K562 treated with DMSO at 1 percent for 48 hours (cell line): ENCODE measurements around the gene RHEX. TPM values are rescaled to one million over a fixed set of nuclear protein-coding genes. Genes with fewer than 3 reads are reported as not detected.

Source experiments
- total RNA-seq: library from RNA; unstranded; fragments of 300-600 nt; gene quantifications from 2 replicates; pipeline ENCODE4 v1.2.3, GENCODE V29; 2022; ENCODE audit warnings: low replicate concordance; ENCODE audit errors: extremely low read depth

The RHEX gene
- not detected in 2 replicates for total RNA-seq

GRCh38 chr1:206052919-206053610 is at the start of gene RHEX:
TSS of gene RHEX (plus strand) at chr1:206053173. CDS start at chr1:206097829, 44,656 bp downstream.

GRCh38 chr1:206023695-206024094 is 29.3 kb upstream of the RHEX start, which contains the start of gene CTSE:
TSS of gene CTSE (minus strand) at chr1:206023895. CDS start at chr1:206023791, 104 bp downstream.

GRCh38 chr1:206117151-206117948 is 64.4 kb downstream of the RHEX start, which contains the start of gene AVPR1B:
TSS of gene AVPR1B (minus strand) at chr1:206117388. CDS start at chr1:206116890, 498 bp downstream.

Other genes with a start within 250 kb of the RHEX start
- not detected in 2 replicates for gene SLC41A1, start 240.0 kb upstream of the RHEX start, total RNA-seq
- gene PM20D1, start 203.0 kb upstream of the RHEX start, total RNA-seq: not detected in 2 replicates
- gene SLC26A9, start 109.7 kb upstream of the RHEX start, total RNA-seq: not detected in 2 replicates
- not detected in 2 replicates for gene RAB7B, start 49.8 kb upstream of the RHEX start, total RNA-seq
- not detected in 2 replicates for gene CTSE, start 29.3 kb upstream of the RHEX start, total RNA-seq
- gene AVPR1B, start 64.2 kb downstream of the RHEX start, total RNA-seq: not detected in 2 replicates
- gene FAM72A, start 149.7 kb downstream of the RHEX start, total RNA-seq: not detected in 2 replicates
- gene SRGAP2, start 150.4 kb downstream of the RHEX start, total RNA-seq: not detected in 2 replicates